Parathyroid adenoma (tissue), 2 donors: ENCODE data around the gene CMC1.

Source experiments
- H2AFZ ChIP-seq: fragments of 300-600 bp; sonication (generic); one replicate; pipeline ENCODE4 v1.7.0; 2017; ENCODE audit warnings: antibody characterized with exemption, mild to moderate bottlenecking
- H3K27ac ChIP-seq: fragments of 300-600 bp; sonication (generic); one replicate; pipeline ENCODE4 v1.7.0; 2017
- H3K27me3 ChIP-seq: fragments of 300-600 bp; sonication (generic); one replicate; pipeline ENCODE4 v1.7.0; 2017; ENCODE audit warnings: low read length; ENCODE audit not compliant: control insufficient read depth, insufficient read depth
- H3K36me3 ChIP-seq: fragments of 300-600 bp; sonication (generic); one replicate; pipeline ENCODE4 v1.7.0; 2017; ENCODE audit warnings: low read length; ENCODE audit not compliant: control insufficient read depth, insufficient read depth
- H3K4me1 ChIP-seq: fragments of 300-600 bp; sonication (generic); one replicate; pipeline ENCODE4 v1.7.0; 2017; ENCODE audit warnings: control low read depth
- H3K4me2 ChIP-seq: fragments of 300-600 bp; sonication (generic); one replicate; pipeline ENCODE4 v1.7.0; 2017; ENCODE audit warnings: low read length
- H3K4me3 ChIP-seq: fragments of 300-600 bp; sonication (generic); one replicate; pipeline ENCODE4 v1.7.0; 2017; ENCODE audit warnings: low read depth, low read length
- H3K79me2 ChIP-seq: fragments of 300-600 bp; sonication (generic); one replicate; pipeline ENCODE4 v1.7.0; 2017; ENCODE audit warnings: control low read depth
- H3K9ac ChIP-seq: fragments of 300-600 bp; sonication (generic); one replicate; pipeline ENCODE4 v1.7.0; 2017; ENCODE audit warnings: mild to moderate bottlenecking
- H3K9me3 ChIP-seq: fragments of 300-600 bp; sonication (generic); one replicate; pipeline ENCODE4 v1.7.0; 2017; ENCODE audit warnings: low read length; ENCODE audit not compliant: control insufficient read depth
- TF ChIP-seq, protein P1 (sequence below): fragments of 300-600 bp; sonication (generic); IDR thresholded peaks from one replicate; pipeline ENCODE4 v1.7.0; 2017; ENCODE audit warnings: antibody characterized with exemption, mild to moderate bottlenecking
- donor health status: primary hyperparathyroidism.

CMC1 gene

GRCh38 chr3:28206479-28206878 is 34.9 kb upstream of the CMC1 start:
- H3K79me2 ChIP-seq = no peaks in the 10 kb centered on the region
- no peak overlapping the region for H3K27ac ChIP-seq
- TF ChIP-seq, protein P1, sequence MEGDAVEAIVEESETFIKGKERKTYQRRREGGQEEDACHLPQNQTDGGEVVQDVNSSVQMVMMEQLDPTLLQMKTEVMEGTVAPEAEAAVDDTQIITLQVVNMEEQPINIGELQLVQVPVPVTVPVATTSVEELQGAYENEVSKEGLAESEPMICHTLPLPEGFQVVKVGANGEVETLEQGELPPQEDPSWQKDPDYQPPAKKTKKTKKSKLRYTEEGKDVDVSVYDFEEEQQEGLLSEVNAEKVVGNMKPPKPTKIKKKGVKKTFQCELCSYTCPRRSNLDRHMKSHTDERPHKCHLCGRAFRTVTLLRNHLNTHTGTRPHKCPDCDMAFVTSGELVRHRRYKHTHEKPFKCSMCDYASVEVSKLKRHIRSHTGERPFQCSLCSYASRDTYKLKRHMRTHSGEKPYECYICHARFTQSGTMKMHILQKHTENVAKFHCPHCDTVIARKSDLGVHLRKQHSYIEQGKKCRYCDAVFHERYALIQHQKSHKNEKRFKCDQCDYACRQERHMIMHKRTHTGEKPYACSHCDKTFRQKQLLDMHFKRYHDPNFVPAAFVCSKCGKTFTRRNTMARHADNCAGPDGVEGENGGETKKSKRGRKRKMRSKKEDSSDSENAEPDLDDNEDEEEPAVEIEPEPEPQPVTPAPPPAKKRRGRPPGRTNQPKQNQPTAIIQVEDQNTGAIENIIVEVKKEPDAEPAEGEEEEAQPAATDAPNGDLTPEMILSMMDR = no peak

DNA sequence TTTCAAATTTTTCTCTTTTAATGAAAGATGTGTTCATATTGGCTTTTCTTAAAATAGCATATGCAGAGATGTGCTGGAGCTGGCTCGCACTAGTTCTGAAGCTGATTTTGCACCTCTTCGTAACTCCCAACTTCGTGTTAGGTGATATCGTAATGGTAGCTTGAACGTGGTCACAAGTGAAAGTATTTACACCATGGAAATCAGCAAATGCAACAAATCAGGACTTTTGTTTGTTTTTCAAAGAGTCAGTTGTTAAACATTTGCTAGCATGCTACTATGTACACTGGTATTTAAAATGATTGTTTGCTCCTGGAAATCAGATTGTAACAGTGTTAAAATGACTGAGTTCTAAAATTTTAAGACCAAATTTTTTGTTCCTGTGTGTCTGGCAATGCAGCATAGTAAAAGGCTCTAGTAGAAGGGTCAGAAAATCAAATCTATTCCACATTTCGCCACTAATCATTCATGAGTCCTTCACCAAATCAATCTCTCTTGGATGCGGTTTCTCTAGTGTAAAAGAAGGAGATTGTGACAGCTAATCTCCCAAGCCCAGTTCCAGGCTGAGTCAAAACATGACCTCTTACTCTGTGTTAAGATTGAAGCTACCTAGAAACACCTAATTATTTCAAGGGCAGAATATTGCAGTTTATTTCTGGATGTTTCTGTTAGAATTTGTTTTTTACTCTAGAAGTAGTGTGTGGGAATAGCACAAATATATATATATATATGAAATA is 34.3 kb upstream of the CMC1 start:
- Histone ChIP-seq H3K9ac (no peak overlapping the region), H2AFZ (no peak overlapping the region), H3K4me2 (no peak overlapping the region), H3K9me3 (no peaks in the 10 kb centered on the region), H3K4me3 (no peak overlapping the region), H3K27me3 (no peaks in the 10 kb centered on the region), H3K4me1 (no peaks in the 10 kb centered on the region), H3K27ac (no peak overlapping the region), H3K36me3 (no peaks in the 10 kb centered on the region), H3K79me2 (no peaks in the 10 kb centered on the region)
- TF ChIP-seq, protein P1 = no peak

More at GRCh38 chr3:28206479-28206878, 34.9 kb upstream of the CMC1 start:
- Histone ChIP-seq H3K36me3 (no peaks in the 10 kb centered on the region), H3K4me2 (no peak overlapping the region), H3K4me3 (no peak overlapping the region), H2AFZ (no peak overlapping the region), H3K27me3 (no peaks in the 10 kb centered on the region), H3K4me1 (no peaks in the 10 kb centered on the region), H3K9ac (no peak overlapping the region), H3K9me3 (no peaks in the 10 kb centered on the region)

DNA sequence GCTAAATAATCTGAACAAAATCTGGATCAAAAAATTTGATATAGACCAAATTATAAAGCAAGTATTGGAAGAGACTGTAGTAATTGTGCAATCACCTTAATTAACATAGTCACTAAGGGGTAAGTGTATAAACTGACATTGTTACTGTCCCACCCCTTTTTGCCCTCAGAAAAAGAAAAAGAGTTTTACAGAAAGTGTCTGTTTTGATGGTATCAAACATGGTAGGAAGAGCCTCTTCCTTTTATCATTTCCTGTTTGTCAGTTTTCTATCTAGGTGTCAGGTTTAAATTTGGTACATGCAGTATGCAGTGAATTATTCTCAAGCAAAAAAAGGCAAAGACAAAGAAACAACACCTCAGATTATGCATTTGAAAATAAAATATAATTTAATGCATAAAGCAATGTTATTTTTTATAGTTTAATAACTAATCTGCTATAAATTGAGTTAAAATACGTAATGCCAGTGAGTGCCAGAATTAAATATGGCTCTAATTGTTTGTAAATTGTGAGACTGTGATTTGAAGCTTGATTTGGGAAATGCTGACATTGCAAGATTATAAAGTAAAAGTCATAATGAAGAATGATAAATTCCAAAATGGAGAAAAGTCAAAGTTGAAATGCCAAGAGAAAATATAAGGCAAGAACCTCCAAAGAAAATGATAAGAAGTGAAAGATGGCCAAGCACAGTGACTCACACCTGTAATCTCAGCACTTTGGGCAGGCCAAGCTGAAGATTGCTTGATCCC is 30.3 kb upstream of the CMC1 start:
- no peaks in the 10 kb centered on the region for H3K4me1 ChIP-seq
- no peaks in the 10 kb centered on the region for H3K79me2 ChIP-seq
- no peak overlapping the region for H3K4me2 ChIP-seq
- H2AFZ ChIP-seq = no peak overlapping the region
- no peak overlapping the region for H3K9ac ChIP-seq
- H3K4me3 ChIP-seq = no peak overlapping the region
- H3K27ac ChIP-seq = no peak overlapping the region
- TF ChIP-seq, protein P1 = no peak
- no peaks in the 10 kb centered on the region for H3K9me3 ChIP-seq
- H3K36me3 ChIP-seq = no peaks in the 10 kb centered on the region
- H3K27me3 ChIP-seq = no peaks in the 10 kb centered on the region

DNA sequence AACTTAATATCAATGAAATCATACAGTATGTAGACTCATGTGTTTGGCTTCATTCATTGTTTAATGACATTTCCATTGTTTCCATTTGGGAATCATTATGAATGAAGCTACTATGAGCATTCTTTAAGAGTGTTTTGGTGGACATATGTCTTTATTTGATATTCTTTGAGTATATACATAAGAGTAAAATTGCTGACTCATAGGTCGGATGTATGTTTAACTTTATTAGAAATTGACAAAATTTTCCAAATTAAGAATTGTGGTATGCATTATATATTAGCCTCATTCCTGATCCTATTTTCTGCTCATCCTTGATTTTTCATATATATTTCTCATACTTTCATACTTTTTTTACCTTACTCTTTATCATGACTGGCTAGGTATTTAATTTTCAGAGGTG is 28.7 kb upstream of the CMC1 start:
- Histone ChIP-seq H3K4me3 (no peak overlapping the region), H3K4me1 (no peaks in the 10 kb centered on the region), H3K36me3 (no peaks in the 10 kb centered on the region), H3K79me2 (no peaks in the 10 kb centered on the region), H3K27me3 (no peaks in the 10 kb centered on the region), H3K4me2 (no peak overlapping the region), H3K9ac (no peak overlapping the region), H3K9me3 (no peaks in the 10 kb centered on the region), H3K27ac (no peak overlapping the region), H2AFZ (no peak overlapping the region)
- TF ChIP-seq, protein P1 = no peak
